ELF-1 (cell line): ENCODE data around the gene CASP12.

Experiments
- DNase-seq: peaks from one replicate; pipeline ENCODE4 v3.0.0-alpha.2; 2016; ENCODE audit warnings: low read depth, low spot score

Gene CASP12

GRCh38 chr11:104892723-104893511, 5.3 kb downstream of the CASP12 start:
- no peak for DNase-seq

- DNase-seq: no peak
Observed at GRCh38 chr11:104891135-104891534, 7.1 kb downstream of the CASP12 start.

GRCh38 chr11:104883342-104883741, 14.9 kb downstream of the CASP12 start:
- DNase-seq: no peak

- no peak for DNase-seq
Observed at GRCh38 chr11:104881117-104881794, 17.0 kb downstream of the CASP12 start.

- DNase-seq: no peak
Observed at GRCh38 chr11:104879514-104880190, 18.6 kb downstream of the CASP12 start.

GRCh38 chr11:104876861-104877431, 21.3 kb downstream of the CASP12 start:
- DNase-seq: no peak

- DNase-seq: no peak
Observed at GRCh38 chr11:104876324-104876723, 21.9 kb downstream of the CASP12 start.

- peak; percentile 35 for DNase-seq
Observed at GRCh38 chr11:104873252-104873651, 25.0 kb downstream of the CASP12 start.

GRCh38 chr11:104872393-104872792, 25.9 kb downstream of the CASP12 start:
- DNase-seq: no peak

GRCh38 chr11:104870910-104871309, 27.4 kb downstream of the CASP12 start:
- no peak for DNase-seq

GRCh38 chr11:104866815-104867214, 31.4 kb downstream of the CASP12 start:
- DNase-seq: no peak

GRCh38 chr11:104858882-104859775, 39.1 kb downstream of the CASP12 start:
- DNase-seq: no peak

- no peak for DNase-seq
Observed at GRCh38 chr11:104856607-104857006, 41.7 kb downstream of the CASP12 start.

GRCh38 chr11:104855965-104856364, 42.3 kb downstream of the CASP12 start:
- no peak for DNase-seq

- no peak for DNase-seq
Observed at GRCh38 chr11:104853276-104853675, 45.0 kb downstream of the CASP12 start.

GRCh38 chr11:104852811-104853210, 45.4 kb downstream of the CASP12 start:
- no peak for DNase-seq

- no peak for DNase-seq
Observed at GRCh38 chr11:104846216-104846615, 52.0 kb downstream of the CASP12 start.

GRCh38 chr11:104844451-104844850, 53.8 kb downstream of the CASP12 start:
- DNase-seq: no peak

GRCh38 chr11:104843150-104843836, 55.0 kb downstream of the CASP12 start:
- DNase-seq: no peak

GRCh38 chr11:104841973-104842525, 56.2 kb downstream of the CASP12 start:
- DNase-seq: no peak
